ENCODE results near the gene CARD10. TPM values are rescaled to one million over a fixed set of nuclear protein-coding genes. Genes with fewer than 3 reads are reported as not detected.
A peak's percentile ranks its signal among the peaks of the same experiment; 100 is the strongest.

CARD10 gene
- total and polyA plus RNA-seq, 8 donors: 9.9 to 30.2 (median 13.9) TPM

GRCh38 chr22:37509059-37509860 is 10.0 kb downstream of the CARD10 start:
- no peak for FAIRE-seq
- H3K27ac ChIP-seq: peak overlapping the region in 3 of 4 donors; percentile 19 to 50 (median 28)
- 71 to 79% methylated on average over 8 to 9 of the region's 10 CpGs for WGBS, 2 donors

GRCh38 chr22:37508431-37508992 is 10.7 kb downstream of the CARD10 start:
- Histone ChIP-seq H3K27me3 (no peaks in the 10 kb centered on the region), H3K36me3 (peaks cover 0 to 14% (median 4%) of the 10 kb centered on the region in 3 donors), H3K9me3 (no peaks in the 10 kb centered on the region), H3K4me3 (no peak overlapping the region), H3K27ac (peak overlapping the region in 3 of 4 donors; percentile 19 to 50 (median 28)), H3K4me1 (peaks cover 12 to 21% (median 16%) of the 10 kb centered on the region in 3 donors)
- WGBS, 2 donors: 77 to 81% methylated on average over 22 of the region's 22 CpGs
- ATAC-seq (no peak), DNase-seq (peak in 2 of 6 donors; percentile 44 to 80), FAIRE-seq (no peak)
- intact Hi-C loops (cut with DNase I): no loop called here
- TF ChIP-seq CTCF (IDR thresholded peaks at IDR 0.05): no peak

More at GRCh38 chr22:37509059-37509860, 10.0 kb downstream of the CARD10 start:
- Histone ChIP-seq H3K9me3 (no peaks in the 10 kb centered on the region), H3K36me3 (peaks cover 0 to 14% (median 4%) of the 10 kb centered on the region in 3 donors), H3K27me3 (no peaks in the 10 kb centered on the region), H3K4me1 (peaks cover 5 to 13% (median 8%) of the 10 kb centered on the region in 3 donors), H3K4me3 (no peak overlapping the region)
- intact Hi-C loops (cut with DNase I): no loop called here
- no peak for TF ChIP-seq CTCF (IDR thresholded peaks at IDR 0.05)
- DNase-seq (peak in 2 of 6 donors; percentile 24 to 60), ATAC-seq (no peak)

GRCh38 chr22:37507731-37508130 is 11.5 kb downstream of the CARD10 start:
- no peaks in the 10 kb centered on the region for H3K27me3 ChIP-seq
- ATAC-seq: no peak
- FAIRE-seq: no peak
- H3K27ac ChIP-seq: no peak overlapping the region
- peaks cover 20 to 29% (median 23%) of the 10 kb centered on the region in 3 donors for H3K4me1 ChIP-seq
- peaks cover 0 to 14% (median 4%) of the 10 kb centered on the region in 3 donors for H3K36me3 ChIP-seq
- no peaks in the 10 kb centered on the region for H3K9me3 ChIP-seq
- no peak for TF ChIP-seq CTCF (IDR thresholded peaks at IDR 0.05)
- DNase-seq: peak in 2 of 6 donors; percentile 23 to 67
- no peak overlapping the region for H3K4me3 ChIP-seq
- WGBS, 2 donors: 97 to 99% methylated on average over 10 of the region's 10 CpGs
- intact Hi-C loops (cut with DNase I): no loop called here

- intact Hi-C loops (cut with DNase I): no loop called here
- H3K36me3 ChIP-seq: peaks cover 0 to 14% (median 4%) of the 10 kb centered on the region in 3 donors
- H3K4me3 ChIP-seq: no peak overlapping the region
- no peak for FAIRE-seq
- H3K27me3 ChIP-seq: no peaks in the 10 kb centered on the region
- H3K27ac ChIP-seq: no peak overlapping the region
- no peak for TF ChIP-seq CTCF (IDR thresholded peaks at IDR 0.05)
- WGBS, 2 donors: 93 to 95% methylated on average over 14 of the region's 14 CpGs
- no peak for DNase-seq
- peaks cover 34 to 38% (median 36%) of the 10 kb centered on the region in 3 donors for H3K4me1 ChIP-seq
- no peak for ATAC-seq
- H3K9me3 ChIP-seq: no peaks in the 10 kb centered on the region
Measured at GRCh38 chr22:37505989-37506388, 13.2 kb downstream of the CARD10 start.

Measured in pancreas (tissue), 10 donors.